Measurements from ENCODE around the gene HVCN1. TPM values are rescaled to one million over a fixed set of nuclear protein-coding genes. Genes with fewer than 3 reads are reported as not detected.
A peak's percentile ranks its signal among the peaks of the same experiment; 100 is the strongest.

HVCN1 gene
- total RNA-seq, 3 donors from 2014 or later (not counting 1 experiment from before 2014, with no cell fraction given), result 12.5 to 18.4 (median 18.0) TPM

DNA sequence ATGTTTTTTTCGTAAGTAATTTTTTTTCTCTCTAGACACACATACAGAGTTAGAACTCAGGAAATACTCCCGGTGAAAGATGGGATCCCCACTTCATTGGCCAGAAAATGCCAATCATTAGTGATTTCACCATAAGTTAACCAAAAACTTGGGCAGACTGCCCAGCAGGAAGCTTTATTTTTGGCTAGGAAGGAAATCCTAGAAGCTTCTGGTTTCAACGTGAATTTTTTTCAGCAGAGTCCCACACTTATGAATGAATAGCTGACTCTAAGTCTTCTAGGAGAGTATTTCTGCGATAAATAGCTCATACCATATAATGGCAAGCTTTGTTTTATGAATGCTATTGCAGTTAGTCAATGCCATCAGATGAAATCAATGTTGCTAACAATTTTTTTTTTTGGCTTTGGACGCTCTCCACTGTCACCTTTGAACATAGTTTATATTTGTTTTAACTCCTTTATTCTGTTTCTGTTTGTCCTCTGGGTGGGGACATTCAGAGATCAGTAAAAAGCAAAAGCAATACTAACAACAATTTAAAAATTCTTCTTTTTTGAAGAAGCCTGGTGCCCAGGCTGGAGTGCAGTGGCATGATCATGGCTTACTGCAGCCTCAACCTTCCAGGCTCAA lies 44.3 kb upstream of the HVCN1 start:
- Mint-ChIP-seq H3K27ac (peak overlapping the region; percentile 72 to 73), H3K27me3 (ENCODE audit: low read depth in 2 of 2) (no peaks in the 10 kb centered on the region), H3K9me3 (no peaks in the 10 kb centered on the region), H3K4me1 (peaks cover 41 to 55% of the 10 kb centered on the region in 2 donors), H3K36me3 (peaks cover 7% of the 10 kb centered on the region), H3K4me3 (no peak overlapping the region)
- H3K27ac ChIP-seq (ENCODE audit: low read length), result no peak overlapping the region
- intact Hi-C loops (cut with micrococcal nuclease), result no loop called here
- peaks cover 12% of the 10 kb centered on the region for H3K4me1 ChIP-seq (ENCODE audit: control insufficient read depth, insufficient read depth, low read length)
- ATAC-seq (no peak), DNase-seq (no peak)
- no peaks in the 10 kb centered on the region for H3K9me3 ChIP-seq (ENCODE audit: control insufficient read depth, insufficient read depth, low read length)
- no peaks in the 10 kb centered on the region for H3K27me3 ChIP-seq (ENCODE audit: control insufficient read depth, insufficient read depth, low read length)
- 71% methylated on average over 3 of the region's 5 CpGs for WGBS (ENCODE audit: insufficient coverage)
- peaks cover 42% of the 10 kb centered on the region for H3K36me3 ChIP-seq (ENCODE audit: control insufficient read depth, insufficient read depth, low read length)
- H3K4me3 ChIP-seq (ENCODE audit: low read length), result no peak overlapping the region
- TF ChIP-seq, protein P1, sequence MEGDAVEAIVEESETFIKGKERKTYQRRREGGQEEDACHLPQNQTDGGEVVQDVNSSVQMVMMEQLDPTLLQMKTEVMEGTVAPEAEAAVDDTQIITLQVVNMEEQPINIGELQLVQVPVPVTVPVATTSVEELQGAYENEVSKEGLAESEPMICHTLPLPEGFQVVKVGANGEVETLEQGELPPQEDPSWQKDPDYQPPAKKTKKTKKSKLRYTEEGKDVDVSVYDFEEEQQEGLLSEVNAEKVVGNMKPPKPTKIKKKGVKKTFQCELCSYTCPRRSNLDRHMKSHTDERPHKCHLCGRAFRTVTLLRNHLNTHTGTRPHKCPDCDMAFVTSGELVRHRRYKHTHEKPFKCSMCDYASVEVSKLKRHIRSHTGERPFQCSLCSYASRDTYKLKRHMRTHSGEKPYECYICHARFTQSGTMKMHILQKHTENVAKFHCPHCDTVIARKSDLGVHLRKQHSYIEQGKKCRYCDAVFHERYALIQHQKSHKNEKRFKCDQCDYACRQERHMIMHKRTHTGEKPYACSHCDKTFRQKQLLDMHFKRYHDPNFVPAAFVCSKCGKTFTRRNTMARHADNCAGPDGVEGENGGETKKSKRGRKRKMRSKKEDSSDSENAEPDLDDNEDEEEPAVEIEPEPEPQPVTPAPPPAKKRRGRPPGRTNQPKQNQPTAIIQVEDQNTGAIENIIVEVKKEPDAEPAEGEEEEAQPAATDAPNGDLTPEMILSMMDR (IDR thresholded peaks at IDR 0.05), result no peak

DNA sequence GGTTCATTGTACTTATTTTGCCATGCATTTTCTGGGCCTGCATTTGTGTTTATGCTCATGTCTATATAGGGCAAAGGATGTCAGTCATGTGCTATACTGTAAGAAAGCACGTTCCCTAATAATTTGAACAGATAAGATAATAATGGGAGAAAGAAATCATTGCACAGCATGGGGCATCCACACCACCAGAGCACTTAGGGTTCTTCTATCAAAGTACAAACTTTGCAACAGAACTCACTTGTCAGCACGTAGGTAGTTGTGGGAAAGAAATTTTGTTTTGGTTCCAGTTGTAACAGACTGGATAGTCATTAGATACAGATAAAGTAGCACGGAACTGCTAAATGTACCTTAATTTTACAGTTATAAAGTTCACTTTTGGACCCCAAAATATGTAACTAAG lies 43.7 kb upstream of the HVCN1 start:
- ATAC-seq (no peak), DNase-seq (no peak)
- H3K4me1 Mint-ChIP-seq, result peaks cover 40 to 53% of the 10 kb centered on the region in 2 donors
- 65% methylated on average over 2 of the region's 3 CpGs for WGBS (ENCODE audit: insufficient coverage)
- H3K27ac Mint-ChIP-seq, result peak overlapping the region; percentile 65 to 73
- H3K9me3 Mint-ChIP-seq, result no peaks in the 10 kb centered on the region
- no peaks in the 10 kb centered on the region for H3K9me3 ChIP-seq (ENCODE audit: control insufficient read depth, insufficient read depth, low read length)
- H3K36me3 ChIP-seq (ENCODE audit: control insufficient read depth, insufficient read depth, low read length), result peaks cover 45% of the 10 kb centered on the region
- no peaks in the 10 kb centered on the region for H3K27me3 Mint-ChIP-seq (ENCODE audit: low read depth in 2 of 2)
- no peak overlapping the region for H3K27ac ChIP-seq (ENCODE audit: low read length)
- TF ChIP-seq, protein P1 (IDR thresholded peaks at IDR 0.05), result no peak
- intact Hi-C loops (cut with micrococcal nuclease), result no loop called here
- H3K4me3 ChIP-seq (ENCODE audit: low read length), result no peak overlapping the region
- H3K27me3 ChIP-seq (ENCODE audit: control insufficient read depth, insufficient read depth, low read length), result no peaks in the 10 kb centered on the region
- no peak overlapping the region for H3K4me3 Mint-ChIP-seq
- H3K4me1 ChIP-seq (ENCODE audit: control insufficient read depth, insufficient read depth, low read length), result peaks cover 10% of the 10 kb centered on the region
- H3K36me3 Mint-ChIP-seq, result peaks cover 7% of the 10 kb centered on the region

DNA sequence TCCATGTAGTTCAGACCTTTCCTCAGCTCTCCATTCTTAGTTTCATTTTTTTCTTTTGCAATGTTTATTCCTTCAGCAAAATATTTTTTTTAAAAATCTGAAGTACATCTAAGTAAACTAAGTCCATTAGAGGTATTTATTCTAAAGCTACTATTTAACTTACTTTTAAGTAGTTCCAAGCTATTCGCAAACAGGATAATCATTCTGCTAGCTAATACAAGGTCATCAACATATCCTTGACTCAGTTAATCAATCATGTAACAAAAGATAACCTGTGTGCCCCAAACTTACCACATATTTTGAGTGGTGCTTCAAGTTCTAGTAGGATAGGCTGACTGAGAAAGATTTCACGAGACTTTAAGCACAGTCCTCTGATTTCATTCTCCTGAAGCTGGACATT lies 42.6 kb upstream of the HVCN1 start:
- H3K4me3 ChIP-seq (ENCODE audit: low read length), result no peak overlapping the region
- H3K36me3 ChIP-seq (ENCODE audit: control insufficient read depth, insufficient read depth, low read length), result peaks cover 54% of the 10 kb centered on the region
- H3K4me1 ChIP-seq (ENCODE audit: control insufficient read depth, insufficient read depth, low read length), result peaks cover 10% of the 10 kb centered on the region
- DNase-seq (no peak), ATAC-seq (no peak)
- Mint-ChIP-seq H3K27me3 (ENCODE audit: low read depth in 2 of 2) (no peaks in the 10 kb centered on the region), H3K27ac (peak overlapping the region; percentile 47 to 50), H3K9me3 (no peaks in the 10 kb centered on the region), H3K4me3 (no peak overlapping the region), H3K36me3 (peaks cover 7% of the 10 kb centered on the region), H3K4me1 (peaks cover 44 to 58% of the 10 kb centered on the region in 2 donors)
- WGBS (ENCODE audit: insufficient coverage), result 100% methylated on average over 2 of the region's 2 CpGs
- no peaks in the 10 kb centered on the region for H3K27me3 ChIP-seq (ENCODE audit: control insufficient read depth, insufficient read depth, low read length)
- TF ChIP-seq, protein P1 (IDR thresholded peaks at IDR 0.05), result no peak
- H3K9me3 ChIP-seq (ENCODE audit: control insufficient read depth, insufficient read depth, low read length), result no peaks in the 10 kb centered on the region
- intact Hi-C loops (cut with micrococcal nuclease), result no loop called here
- no peak overlapping the region for H3K27ac ChIP-seq (ENCODE audit: low read length)

DNA sequence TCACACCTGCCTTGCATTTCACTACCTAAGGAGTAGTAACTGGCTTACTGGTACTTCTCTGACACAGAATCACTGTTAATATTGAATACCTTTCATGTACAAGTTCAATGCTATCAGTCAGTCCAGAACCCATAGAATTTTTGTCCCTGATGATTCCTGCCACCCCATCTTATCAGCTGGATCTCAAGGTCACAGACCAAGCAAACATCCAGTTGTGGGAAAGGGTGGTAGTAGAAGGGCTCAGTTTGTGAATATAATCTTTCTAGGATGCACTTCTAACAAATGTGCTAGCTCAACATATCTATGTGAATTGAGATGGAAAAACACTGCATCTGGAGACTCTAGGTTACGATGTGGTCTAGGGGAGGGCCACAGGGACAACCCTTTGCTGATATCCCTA lies 39.7 kb upstream of the HVCN1 start:
- H3K9me3 ChIP-seq (ENCODE audit: control insufficient read depth, insufficient read depth, low read length), result no peaks in the 10 kb centered on the region
- peaks cover 7% of the 10 kb centered on the region for H3K36me3 Mint-ChIP-seq
- H3K36me3 ChIP-seq (ENCODE audit: control insufficient read depth, insufficient read depth, low read length), result peaks cover 75% of the 10 kb centered on the region
- TF ChIP-seq, protein P1 (IDR thresholded peaks at IDR 0.05), result no peak
- WGBS (ENCODE audit: insufficient coverage), result no CpG with 5 or more reads among the region's 1 CpG
- intact Hi-C loops (cut with micrococcal nuclease), result no loop called here
- H3K27me3 ChIP-seq (ENCODE audit: control insufficient read depth, insufficient read depth, low read length), result no peaks in the 10 kb centered on the region
- H3K4me1 ChIP-seq (ENCODE audit: control insufficient read depth, insufficient read depth, low read length), result peaks cover 17% of the 10 kb centered on the region
- ATAC-seq, result no peak
- no peaks in the 10 kb centered on the region for H3K9me3 Mint-ChIP-seq
- no peak for DNase-seq
- no peak overlapping the region for H3K4me3 ChIP-seq (ENCODE audit: low read length)
- H3K4me3 Mint-ChIP-seq, result no peak overlapping the region
- H3K27ac Mint-ChIP-seq, result peak overlapping the region; percentile 84 to 88
- peak overlapping the region; percentile 51 for H3K27ac ChIP-seq (ENCODE audit: low read length)
- peaks cover 45 to 56% of the 10 kb centered on the region in 2 donors for H3K4me1 Mint-ChIP-seq
- H3K27me3 Mint-ChIP-seq (ENCODE audit: low read depth in 2 of 2), result no peaks in the 10 kb centered on the region
